Transverse colon (tissue), 4 donors: ENCODE measurements around the gene PDIA5. TPM values are rescaled to one million over a fixed set of nuclear protein-coding genes. Genes with fewer than 3 reads are reported as not detected.

Source experiments
- DNase-seq: peaks from one replicate; pipeline ENCODE4 v3.0.0-alpha.2; 2019
- H3K27ac ChIP-seq, 4 donors: fragments of 200-600 bp; sonication (generic); 2 replicates each; pipeline ENCODE4 v1.5.1; 2016 to 2018; ENCODE audit warnings: inconsistent platforms in 4 of 4
- H3K27me3 ChIP-seq: fragments of 200-600 bp; sonication (generic); 2 replicates; pipeline ENCODE4 v1.5.1; 2017; ENCODE audit warnings: inconsistent platforms
- H3K36me3 ChIP-seq, 4 donors: fragments of 200-600 bp; sonication (generic); 2 replicates each; pipeline ENCODE4 v1.5.1; 2017 to 2019; ENCODE audit warnings: inconsistent platforms in 4 of 4
- H3K4me1 ChIP-seq, 4 donors: fragments of 200-600 bp; sonication (generic); 2 replicates each; pipeline ENCODE4 v1.5.1; 2017 to 2020; ENCODE audit warnings: inconsistent platforms in 4 of 4
- H3K4me3 ChIP-seq, 4 donors: fragments of 200-600 bp; sonication (generic); 1 replicate in 1 of 4; 2 replicates in 3 of 4; pipeline versions ENCODE4 v1.5.1 to v1.6.1; 2017 to 2019; ENCODE audit warnings: inconsistent platforms in 4 of 4
- H3K9me3 ChIP-seq, 2 donors: fragments of 200-600 bp; sonication (generic); 2 replicates each; pipeline ENCODE4 v1.5.1; 2017 to 2019; ENCODE audit warnings: inconsistent platforms in 2 of 2
- EP300 ChIP-seq: sonication (generic); formaldehyde crosslinking; IDR thresholded peaks from one replicate; pipeline ENCODE4 v1.6.1; 2017; ENCODE audit warnings: antibody characterized with exemption, low read depth
- POLR2A ChIP-seq: fragments of 450-650 bp; IDR thresholded peaks from one replicate; pipeline ENCODE4 v1.6.1; 2016; ENCODE audit warnings: antibody characterized with exemption, mild to moderate bottlenecking, moderate library complexity
- POLR2AphosphoS5 ChIP-seq, 3 donors: sonication (generic); formaldehyde crosslinking; IDR thresholded peaks; one replicate each; pipeline ENCODE4 v1.6.1; 2016; ENCODE audit warnings: antibody characterized with exemption in 3 of 3
- WGBS, 2 donors: methylation state at CpG; one replicate each; pipeline ENCODE4 v1.1.5; 2018; ENCODE audit warnings: low coverage in 1 of 2; 5-methylcytosine and 5-hydroxymethylcytosine counted together
- in situ Hi-C, 4 donors: fragments of 200-750 bp; cut with MboI; loops; one replicate each; pipeline versions ENCODE4 v1.15.0 to v1.15.1; 2017; ENCODE audit warnings: low sequenced_read_pairs in 3 of 4, low pct_ligation_motif_present in 1 of 4, low pct_unique_long_range_greater_than_20kb in 1 of 4
- intact Hi-C: fragments of 100-400 bp; cut with DNase I; formaldehyde crosslinking; loops from one replicate; pipeline ENCODE4 v1.15.1; 2023; ENCODE audit warnings: low total_unique reads
- total RNA-seq, 4 donors: library from RNA; depleted of rRNA; stranded (reverse); fragments of >200 nt; gene quantifications; one replicate each; pipeline ENCODE4 v1.1.0, GENCODE V29; 2016
- TF ChIP-seq, protein P1 (sequence below), 5 experiments: fragments of 200-600 bp in 3 of 5; fragments of 450-650 bp in 2 of 5; sonication (generic) in 3 of 5; IDR thresholded peaks; 1 replicate in 2 of 5; 2 replicates in 3 of 5; pipeline ENCODE4 v1.5.1; 2016 to 2017; ENCODE audit warnings: antibody characterized with exemption in 5 of 5, inconsistent platforms in 3 of 5, mild to moderate bottlenecking in 2 of 5, moderate library complexity in 1 of 5

PDIA5 gene
- total RNA-seq, 4 donors from 2014 or later, result 17.3 to 185 (median 65.1) TPM

DNA sequence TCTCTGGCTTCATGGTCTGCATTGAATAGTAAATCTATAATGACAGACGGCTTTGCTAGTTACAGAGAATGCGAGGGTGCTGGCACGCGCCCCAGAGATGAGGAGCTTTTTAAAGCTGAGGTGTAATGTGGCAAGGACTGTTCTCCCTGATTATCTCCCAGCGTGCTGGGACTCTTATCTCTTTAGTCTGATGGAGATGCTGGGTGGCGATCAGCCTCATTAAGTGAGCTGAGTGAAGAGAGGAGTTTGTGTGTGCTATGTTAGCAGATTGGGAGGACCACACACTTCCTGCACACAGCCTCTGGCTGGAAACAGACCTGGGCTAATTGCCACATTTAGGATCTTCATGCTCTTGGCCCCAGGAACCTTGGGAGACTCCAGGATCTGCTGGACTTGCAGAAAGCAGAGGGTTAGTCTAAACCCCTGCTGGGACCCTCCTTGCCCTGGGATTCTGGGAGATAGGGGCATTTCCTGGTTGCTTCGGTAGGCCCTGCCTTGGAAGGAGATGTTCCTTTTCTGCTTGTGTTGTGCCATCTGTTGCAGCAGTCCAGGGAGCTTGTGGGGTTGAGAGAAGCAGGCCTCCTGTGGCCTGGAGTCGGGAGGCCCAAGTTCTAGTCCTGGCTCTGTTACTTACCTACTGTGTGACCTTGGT lies 15.0 kb downstream of the PDIA5 start:
- Histone ChIP-seq H3K27me3 (no peaks in the 10 kb centered on the region), H3K27ac (peak overlapping the region; percentile 44 to 64 (median 56)), H3K9me3 (no peaks in the 10 kb centered on the region), H3K4me3 (no peak overlapping the region), H3K4me1 (peaks cover 38 to 71% (median 49%) of the 10 kb centered on the region in 4 donors), H3K36me3 (no peaks in the 10 kb centered on the region)
- WGBS, 2 donors, result 52 to 67% methylated on average over 6 to 8 of the region's 8 CpGs
- intact Hi-C loops, result no loop called here
- no peak for TF ChIP-seq POLR2A
- TF ChIP-seq, protein P1, sequence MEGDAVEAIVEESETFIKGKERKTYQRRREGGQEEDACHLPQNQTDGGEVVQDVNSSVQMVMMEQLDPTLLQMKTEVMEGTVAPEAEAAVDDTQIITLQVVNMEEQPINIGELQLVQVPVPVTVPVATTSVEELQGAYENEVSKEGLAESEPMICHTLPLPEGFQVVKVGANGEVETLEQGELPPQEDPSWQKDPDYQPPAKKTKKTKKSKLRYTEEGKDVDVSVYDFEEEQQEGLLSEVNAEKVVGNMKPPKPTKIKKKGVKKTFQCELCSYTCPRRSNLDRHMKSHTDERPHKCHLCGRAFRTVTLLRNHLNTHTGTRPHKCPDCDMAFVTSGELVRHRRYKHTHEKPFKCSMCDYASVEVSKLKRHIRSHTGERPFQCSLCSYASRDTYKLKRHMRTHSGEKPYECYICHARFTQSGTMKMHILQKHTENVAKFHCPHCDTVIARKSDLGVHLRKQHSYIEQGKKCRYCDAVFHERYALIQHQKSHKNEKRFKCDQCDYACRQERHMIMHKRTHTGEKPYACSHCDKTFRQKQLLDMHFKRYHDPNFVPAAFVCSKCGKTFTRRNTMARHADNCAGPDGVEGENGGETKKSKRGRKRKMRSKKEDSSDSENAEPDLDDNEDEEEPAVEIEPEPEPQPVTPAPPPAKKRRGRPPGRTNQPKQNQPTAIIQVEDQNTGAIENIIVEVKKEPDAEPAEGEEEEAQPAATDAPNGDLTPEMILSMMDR (IDR thresholded peaks at IDR 0.05), result no peak
- TF ChIP-seq EP300, result no peak
- in situ Hi-C loops, result no loop called here
- no peak for DNase-seq

DNA sequence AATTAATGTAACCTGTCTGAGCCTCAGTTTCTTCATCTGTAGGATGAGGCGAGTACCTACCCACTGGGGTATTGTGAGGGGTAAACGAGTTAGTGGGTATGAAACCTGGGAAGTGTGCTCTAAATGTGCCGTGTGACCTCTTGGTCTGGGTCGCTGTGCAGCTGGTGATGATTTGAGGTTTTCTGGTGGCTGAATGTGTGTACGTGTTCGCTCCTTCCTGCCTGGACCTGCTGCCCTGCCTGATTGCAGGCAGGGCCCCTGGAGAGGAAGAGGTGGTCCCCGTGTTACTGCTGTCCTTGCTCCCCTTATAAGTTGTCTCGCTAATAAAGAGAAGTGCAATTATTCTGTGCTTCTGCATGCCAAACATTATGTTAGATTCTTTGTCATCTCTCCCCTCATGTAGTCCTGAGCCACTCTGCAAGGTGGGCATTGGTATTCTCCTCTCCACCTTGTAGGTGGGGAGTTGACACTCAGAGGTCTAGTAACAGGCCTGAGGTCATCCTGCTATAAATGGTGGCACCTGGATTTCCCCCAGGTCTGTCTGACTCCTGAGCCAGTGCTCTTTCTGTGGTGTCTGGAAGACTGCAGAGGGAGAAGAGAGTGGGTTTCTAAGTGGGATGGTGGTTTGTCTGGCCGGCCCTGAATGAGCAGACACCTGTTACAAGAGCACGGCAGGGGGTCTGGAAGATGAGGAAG lies 15.7 kb downstream of the PDIA5 start:
- peak overlapping the region; percentile 44 to 64 (median 56) for H3K27ac ChIP-seq
- no peak for TF ChIP-seq POLR2AphosphoS5 (IDR thresholded peaks at IDR 0.05)
- TF ChIP-seq POLR2A, result no peak
- TF ChIP-seq, protein P1 (IDR thresholded peaks at IDR 0.05), result no peak
- no peak for TF ChIP-seq EP300
- no peaks in the 10 kb centered on the region for H3K36me3 ChIP-seq
- in situ Hi-C loops, result no loop called here
- H3K4me3 ChIP-seq, result no peak overlapping the region
- H3K27me3 ChIP-seq, result no peaks in the 10 kb centered on the region
- DNase-seq, result no peak
- no peaks in the 10 kb centered on the region for H3K9me3 ChIP-seq
- 32 to 76% methylated on average over 3 to 10 of the region's 10 CpGs for WGBS, 2 donors
- intact Hi-C loops, result no loop called here
- H3K4me1 ChIP-seq, result peaks cover 37 to 64% (median 45%) of the 10 kb centered on the region in 4 donors

DNA sequence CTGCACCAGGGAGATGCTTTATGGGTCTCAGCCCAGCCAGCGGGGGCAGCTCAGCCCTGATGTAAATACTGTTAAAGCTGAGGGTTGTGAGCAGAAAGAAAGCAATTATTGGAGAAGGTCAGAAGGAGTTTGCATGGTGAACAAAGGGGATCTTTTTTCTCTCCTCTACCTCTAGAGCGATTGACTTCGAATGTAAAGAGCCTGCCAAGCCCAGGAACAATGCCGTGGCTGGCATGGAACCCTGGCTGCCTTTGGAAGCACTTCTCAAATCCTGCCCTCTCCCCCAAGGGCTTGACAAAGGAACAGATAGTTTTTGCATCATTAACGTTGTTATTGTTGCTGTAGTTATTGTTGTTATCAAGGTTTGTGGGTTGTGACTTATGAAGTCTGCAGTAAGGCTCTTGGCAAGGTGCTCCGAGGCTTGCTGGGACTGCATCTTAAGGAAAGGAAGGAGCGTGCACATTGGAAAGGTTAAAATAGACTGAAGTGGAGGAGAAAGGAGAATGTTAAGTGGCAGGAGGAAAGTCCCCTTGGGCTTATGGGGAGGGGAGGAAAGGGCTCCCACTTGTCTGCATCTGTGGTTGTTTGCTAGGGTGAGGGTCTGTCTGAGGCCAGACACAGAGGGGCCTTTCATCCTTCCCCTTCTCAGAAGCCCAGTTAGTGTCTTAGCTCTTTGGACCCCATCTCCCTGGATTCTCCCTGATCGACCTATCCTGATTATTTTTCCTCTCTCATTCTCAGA lies 16.7 kb downstream of the PDIA5 start:
- WGBS, 2 donors, result 59 to 69% methylated on average over 6 to 8 of the region's 8 CpGs
- TF ChIP-seq POLR2A (no peak), EP300 (no peak), POLR2AphosphoS5 (IDR thresholded peaks at IDR 0.05) (no peak)
- TF ChIP-seq, protein P1 (IDR thresholded peaks at IDR 0.05), result no peak
- no peak for DNase-seq
- Histone ChIP-seq H3K4me3 (no peak overlapping the region), H3K27ac (peak overlapping the region; percentile 44 to 64 (median 56)), H3K4me1 (peaks cover 34 to 65% (median 45%) of the 10 kb centered on the region in 4 donors), H3K27me3 (no peaks in the 10 kb centered on the region), H3K9me3 (no peaks in the 10 kb centered on the region), H3K36me3 (no peaks in the 10 kb centered on the region)
- intact Hi-C loops, result no loop called here
- in situ Hi-C loops, result no loop called here

- no peaks in the 10 kb centered on the region for H3K9me3 ChIP-seq
- in situ Hi-C loops (no loop called here), intact Hi-C loops (no loop called here)
- peak overlapping the region; percentile 44 to 64 (median 56) for H3K27ac ChIP-seq
- DNase-seq, result no peak
- 50 to 64% methylated on average over 3 to 6 of the region's 6 CpGs for WGBS, 2 donors
- TF ChIP-seq POLR2A, result no peak
- TF ChIP-seq POLR2AphosphoS5 (IDR thresholded peaks at IDR 0.05), result no peak
- TF ChIP-seq, protein P1 (IDR thresholded peaks at IDR 0.05), result no peak
- no peak for TF ChIP-seq EP300
- no peaks in the 10 kb centered on the region for H3K36me3 ChIP-seq
- no peaks in the 10 kb centered on the region for H3K27me3 ChIP-seq
- H3K4me3 ChIP-seq, result no peak overlapping the region
- H3K4me1 ChIP-seq, result peaks cover 34 to 67% (median 45%) of the 10 kb centered on the region in 4 donors
Observed at GRCh38 chr3:123084192-123084591, 17.4 kb downstream of the PDIA5 start.
